Measurements from ENCODE around the gene GIT1.

The GIT1 gene, protein sequence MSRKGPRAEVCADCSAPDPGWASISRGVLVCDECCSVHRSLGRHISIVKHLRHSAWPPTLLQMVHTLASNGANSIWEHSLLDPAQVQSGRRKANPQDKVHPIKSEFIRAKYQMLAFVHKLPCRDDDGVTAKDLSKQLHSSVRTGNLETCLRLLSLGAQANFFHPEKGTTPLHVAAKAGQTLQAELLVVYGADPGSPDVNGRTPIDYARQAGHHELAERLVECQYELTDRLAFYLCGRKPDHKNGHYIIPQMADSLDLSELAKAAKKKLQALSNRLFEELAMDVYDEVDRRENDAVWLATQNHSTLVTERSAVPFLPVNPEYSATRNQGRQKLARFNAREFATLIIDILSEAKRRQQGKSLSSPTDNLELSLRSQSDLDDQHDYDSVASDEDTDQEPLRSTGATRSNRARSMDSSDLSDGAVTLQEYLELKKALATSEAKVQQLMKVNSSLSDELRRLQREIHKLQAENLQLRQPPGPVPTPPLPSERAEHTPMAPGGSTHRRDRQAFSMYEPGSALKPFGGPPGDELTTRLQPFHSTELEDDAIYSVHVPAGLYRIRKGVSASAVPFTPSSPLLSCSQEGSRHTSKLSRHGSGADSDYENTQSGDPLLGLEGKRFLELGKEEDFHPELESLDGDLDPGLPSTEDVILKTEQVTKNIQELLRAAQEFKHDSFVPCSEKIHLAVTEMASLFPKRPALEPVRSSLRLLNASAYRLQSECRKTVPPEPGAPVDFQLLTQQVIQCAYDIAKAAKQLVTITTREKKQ

DNA sequence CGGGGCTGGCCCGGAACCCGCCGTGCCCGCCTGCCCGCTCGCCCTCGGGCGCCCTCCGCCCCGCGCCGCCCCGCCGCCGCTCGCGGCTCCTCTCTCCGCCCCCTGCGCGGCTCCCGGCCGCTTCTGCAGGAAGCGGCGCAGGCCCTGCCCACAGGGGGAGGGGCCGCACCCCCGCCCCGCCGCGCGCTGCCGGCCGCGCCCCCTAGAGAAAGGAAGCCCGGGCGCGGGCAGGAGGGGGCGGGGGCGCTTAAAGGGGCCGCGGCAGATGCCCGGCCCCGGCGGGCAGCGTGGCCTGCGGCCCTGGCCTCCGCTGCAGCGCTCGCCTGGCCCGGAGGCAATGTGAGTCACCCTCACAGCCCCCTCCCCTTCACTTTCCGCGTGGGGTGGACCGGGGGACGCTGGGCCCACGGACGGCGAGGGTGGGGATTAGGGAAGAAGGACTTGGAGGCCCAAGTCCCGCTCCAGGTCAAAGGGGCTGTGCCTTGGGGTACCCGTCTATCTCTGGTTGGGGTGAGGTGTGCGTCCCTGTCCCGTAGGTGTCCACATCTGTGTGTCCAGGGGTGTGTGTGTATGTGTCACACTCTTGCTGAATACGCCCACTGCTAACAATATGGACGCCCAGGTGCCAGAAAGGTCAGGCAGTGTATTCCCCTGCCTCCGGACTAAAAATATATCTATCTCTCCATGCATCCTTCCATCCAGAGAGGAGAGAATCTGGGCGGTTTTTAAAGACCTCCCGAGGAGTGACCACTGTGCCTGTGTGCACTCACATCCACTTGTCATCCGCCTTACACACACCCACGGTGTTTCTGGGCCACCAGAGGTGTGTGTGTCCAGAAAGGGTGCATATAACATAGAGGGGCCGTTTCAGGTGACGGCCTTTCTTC is at the start of gene GIT1:
GIT1 (minus strand) TSS at position 125 of the 887 bp plus-strand sequence. CDS start 270 bp downstream, outside the sequence.
- DNase-seq, result peak; percentile 76

DNA sequence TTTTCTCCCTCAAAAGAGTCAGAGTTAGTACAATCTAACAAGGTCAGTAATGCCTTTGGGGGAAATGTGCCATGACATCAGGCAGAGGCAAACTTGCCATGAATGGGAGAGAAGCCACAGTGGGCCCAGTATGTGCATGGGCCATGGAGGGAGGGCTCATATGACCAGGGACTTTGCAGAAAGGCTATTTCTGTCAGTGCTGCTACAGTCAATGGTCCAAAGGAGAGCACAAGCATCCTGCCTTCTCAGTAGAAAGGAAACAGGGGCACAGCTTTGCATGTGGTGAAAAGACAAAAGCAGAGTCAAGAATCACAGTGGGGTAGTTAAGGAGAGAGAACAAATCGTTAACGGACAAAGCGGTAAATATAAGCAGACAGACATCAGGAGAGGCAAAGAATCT is 44.4 kb upstream of the GIT1 start:
- DNase-seq, result no peak

DNA sequence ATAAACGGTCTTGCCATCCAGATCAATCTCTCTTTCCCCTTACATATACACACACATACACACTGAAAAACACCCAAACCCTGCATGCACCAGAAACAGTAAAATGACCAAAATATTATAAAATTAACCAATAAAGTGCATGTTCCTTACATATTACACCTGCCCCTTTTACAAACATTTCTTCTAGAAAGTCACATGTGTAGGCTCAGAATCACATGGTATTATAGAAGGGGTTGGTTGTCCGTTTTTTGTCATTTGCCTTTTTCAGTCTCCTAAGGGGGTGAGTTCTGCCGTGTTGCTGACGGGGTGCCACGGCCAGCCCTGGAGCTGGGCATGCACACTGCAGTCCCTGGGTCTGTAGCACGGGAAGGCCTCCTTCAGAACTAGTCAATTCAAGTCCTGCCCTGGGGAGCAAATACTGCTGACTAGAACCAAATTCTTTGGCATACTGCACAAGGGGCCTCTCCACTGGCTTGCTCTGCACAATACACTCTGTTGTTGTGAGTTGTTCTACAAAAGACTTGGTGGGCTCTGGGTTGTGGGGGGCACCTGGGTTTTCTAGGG is 41.3 kb upstream of the GIT1 start:
- no peak for DNase-seq

DNA sequence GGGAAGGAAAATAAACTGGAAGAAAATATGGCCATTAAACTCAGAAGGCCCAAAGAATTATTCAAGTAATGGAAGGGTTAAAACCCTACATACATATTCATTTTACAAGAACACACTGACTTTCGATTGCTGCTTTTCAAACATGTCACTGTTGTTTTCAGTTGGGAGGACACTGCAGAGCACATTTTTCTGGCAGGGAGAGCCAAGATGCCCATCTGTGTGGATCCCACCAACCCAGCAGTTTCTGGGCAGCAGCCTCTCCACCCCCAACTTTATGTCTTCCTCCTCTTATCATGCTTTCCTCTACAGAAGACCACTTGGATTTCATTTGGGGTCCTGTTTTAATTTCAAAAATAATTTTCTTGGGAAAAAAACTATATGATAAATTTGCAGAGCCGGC is 40.4 kb upstream of the GIT1 start:
- DNase-seq, result no peak

DNA sequence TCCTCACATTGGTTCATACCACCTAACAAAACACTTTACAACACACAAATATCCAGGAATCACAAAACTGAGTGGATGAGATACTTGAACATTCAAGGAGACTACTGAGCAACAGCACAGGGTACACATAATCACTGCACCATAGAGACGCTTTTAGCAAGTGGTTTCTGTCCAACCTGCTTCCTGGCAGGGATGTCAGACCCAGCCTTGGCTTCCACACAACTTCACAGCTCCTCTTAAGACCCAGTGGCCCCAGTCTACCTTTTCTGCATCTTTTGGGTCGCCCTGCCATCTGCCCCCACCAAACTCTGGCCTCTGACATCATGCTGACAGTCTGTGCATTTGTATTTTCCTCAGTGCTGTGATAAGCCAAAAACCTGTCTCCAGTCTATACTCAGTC is 39.2 kb upstream of the GIT1 start:
- DNase-seq, result no peak

DNA sequence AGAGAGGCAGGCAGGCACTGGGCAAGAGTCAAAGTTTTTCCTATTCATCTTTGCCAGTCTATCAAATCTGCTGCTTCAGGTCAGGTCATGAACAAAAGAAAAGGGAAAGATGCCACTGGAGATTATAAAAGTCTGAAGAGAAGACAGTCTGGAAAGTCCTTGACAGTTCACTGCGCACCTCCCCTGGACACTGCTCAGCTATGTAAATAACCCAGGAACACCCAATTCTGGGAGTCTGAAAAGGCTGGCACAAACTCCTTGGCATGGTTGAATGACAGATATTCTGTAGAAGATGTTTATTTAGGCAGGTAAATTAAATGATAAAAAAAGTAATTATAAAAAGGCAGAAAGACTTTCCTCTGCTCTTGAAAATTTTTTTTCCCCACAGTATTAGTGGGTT is 38.5 kb upstream of the GIT1 start:
- no peak for DNase-seq

DNA sequence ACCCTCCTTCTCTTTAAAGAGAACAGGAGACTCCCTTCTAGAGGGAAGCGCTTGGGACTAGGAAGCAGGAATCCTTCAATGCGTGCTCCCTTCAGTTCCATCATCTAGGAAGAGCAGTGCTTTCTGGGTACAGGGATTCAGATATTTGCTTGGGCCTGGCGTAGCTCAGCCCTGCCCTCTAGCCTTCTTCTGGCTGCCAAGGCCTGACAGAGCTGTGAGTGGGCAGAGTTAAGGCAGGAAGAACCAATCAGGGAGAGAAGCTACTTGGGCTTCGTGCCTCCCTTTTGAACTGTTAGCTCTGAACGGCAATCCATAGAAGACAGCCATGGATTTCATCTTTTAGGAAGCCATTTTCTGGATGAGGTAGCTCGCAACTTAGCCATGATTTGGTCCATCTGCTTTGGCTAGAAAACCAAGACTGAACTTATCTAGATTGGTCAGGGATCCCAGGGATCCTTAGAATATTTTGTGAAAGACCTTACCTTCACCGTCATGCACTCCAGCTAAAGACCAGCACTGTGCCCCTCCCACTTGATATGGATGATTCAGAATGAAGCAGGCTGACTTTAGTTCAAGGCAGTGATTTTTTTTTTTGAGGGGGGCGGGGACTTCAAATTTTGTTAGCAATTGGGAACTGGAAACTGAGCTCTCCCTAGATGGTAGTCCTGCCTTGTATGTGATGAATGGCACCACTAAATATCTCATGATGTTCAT is 35.7 kb upstream of the GIT1 start:
- no peak for DNase-seq

DNA sequence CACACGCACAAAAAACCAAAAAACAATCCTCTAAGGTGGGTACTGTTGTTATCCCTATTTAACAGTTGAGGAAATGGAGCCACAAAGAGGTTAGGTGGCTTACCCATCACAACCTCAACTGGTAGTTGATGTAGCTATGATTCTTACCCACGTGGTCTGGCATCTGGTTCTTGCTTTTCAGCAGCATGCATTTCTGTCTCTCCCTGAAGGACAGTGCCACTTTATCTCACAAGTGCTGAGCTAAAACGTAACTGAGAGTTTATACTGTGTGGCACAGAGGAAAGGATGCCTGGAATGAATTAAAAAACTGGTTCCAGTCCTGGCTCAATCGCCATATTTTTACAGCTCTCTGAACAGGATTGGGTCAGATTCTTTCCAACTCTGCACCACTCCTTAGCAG is 35.1 kb upstream of the GIT1 start:
- no peak for DNase-seq

DNA sequence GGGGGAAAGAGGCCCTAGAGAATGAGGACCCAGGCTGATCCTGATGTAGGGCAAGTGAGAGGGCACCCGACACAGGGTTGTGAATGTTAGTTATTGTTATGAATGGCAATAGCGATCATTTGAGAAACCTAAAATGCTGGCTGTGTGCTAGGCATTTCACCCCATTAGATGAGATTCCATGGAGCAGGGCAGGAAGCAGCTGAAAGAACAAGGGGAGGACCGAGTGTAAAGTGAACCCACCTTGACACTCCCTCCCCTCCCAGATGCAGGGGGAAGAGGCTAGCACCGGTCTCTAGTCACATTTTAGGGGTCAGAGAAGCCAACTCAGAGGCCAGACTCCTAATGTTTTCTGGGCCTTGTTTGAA is 33.8 kb upstream of the GIT1 start:
- DNase-seq, result no peak

DNA sequence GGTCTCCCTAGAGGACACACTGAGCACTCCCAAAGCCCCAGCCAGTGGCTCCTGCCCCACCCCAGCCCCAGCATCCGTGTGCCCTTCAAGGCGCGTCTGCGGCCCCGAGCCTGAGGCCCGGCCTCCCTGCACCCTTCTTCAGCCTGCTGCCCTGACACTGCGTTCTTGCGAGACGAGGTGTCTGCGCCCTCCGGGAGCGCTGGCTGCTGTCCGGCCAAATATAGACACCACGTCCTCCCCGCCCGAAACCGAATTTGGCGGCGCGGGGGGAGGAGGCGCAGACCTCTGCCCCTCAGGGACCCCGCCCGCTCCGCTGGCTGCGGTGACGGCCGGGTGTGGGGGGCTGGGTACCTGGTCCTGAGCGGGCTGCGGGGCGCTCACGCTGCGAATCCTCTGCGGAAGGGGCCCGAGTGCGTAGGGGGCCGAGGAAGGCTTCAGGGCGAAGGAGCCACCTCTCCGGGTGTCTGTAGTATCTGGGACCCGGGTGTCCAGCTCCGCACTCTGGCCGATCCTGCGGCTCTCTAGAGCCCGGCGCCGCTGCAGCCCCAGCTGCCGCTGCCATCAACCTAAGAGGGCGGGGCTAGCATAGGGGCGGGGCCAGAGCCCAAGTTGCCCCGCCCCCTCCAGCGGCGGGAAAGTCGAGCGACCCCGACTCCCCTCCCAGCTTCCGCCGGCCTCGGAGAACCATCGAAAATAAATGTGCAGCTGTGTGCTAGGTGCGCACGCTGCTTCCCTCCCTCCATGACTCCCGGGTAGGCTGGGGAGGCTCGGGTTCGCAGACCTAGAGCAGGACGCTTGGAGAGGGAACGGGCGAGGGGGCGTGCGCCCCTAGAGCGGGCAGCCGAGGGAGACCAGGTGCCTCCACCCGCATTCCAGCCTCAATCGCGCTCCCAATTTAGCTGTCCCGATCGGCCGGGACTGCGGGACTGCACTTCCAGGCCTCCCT is 33.2 kb upstream of the GIT1 start, which contains the start of gene CORO6:
CORO6 (minus strand) TSS at position 576 of the 946 bp plus-strand sequence. CDS start 1,491 bp downstream, outside the sequence.
- peak; percentile 64 for DNase-seq

DNA sequence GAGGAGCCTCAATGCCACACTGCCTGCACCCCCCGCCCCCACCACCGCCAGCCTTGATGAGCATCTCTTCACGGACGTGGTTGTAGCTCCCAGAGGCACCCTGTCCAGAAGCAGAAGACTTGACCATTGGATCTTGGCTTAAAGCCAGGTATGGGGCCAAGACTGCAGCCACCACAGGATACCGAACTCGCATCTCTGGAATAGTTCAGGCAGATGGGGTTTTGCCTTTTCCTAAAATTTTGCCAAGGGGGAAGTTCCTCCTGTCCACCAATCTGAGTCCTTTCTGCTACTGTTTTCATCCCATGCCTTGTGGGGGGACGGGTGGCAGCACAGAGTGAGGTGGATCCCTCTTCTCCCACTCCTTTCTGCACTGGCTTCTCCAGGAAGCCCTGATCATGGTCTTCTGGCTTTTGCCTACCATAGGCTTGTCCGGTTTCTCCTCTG is 32.3 kb upstream of the GIT1 start:
- no peak for DNase-seq

DNA sequence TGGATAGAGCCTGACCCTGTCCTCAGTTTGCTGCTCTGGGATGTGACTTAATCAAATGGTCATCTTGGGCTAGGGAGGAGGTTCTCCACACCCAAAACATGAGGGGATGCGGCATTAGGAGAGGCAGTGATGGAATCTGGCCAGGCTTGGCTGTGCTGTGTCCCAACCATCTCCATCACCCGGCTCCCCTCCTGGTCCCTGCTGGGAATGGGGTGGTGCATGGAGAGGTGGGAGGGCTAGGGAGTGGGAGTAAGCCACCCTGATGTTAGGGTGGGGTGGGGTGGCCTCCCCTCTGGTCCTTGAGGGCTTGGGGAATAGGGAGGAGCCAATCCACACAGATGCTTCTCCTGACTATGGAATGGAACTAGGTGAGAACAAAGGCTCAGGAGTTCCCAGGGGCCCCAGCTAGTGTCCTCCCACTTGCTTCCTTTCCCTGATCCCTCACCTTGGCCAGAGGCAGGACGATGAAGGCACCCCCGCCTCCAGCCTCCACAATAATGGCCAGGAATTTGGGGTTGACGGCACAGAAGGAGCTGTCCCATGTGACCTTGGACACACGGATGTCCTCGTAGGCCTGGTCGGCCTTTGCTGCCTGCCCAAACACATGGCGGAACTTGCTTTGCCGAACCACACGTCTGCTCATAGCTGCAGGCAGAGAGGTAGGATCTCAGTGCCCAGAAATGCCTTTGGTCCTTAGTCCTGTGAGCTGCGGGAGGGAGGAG is 31.5 kb upstream of the GIT1 start:
- no peak for DNase-seq

DNA sequence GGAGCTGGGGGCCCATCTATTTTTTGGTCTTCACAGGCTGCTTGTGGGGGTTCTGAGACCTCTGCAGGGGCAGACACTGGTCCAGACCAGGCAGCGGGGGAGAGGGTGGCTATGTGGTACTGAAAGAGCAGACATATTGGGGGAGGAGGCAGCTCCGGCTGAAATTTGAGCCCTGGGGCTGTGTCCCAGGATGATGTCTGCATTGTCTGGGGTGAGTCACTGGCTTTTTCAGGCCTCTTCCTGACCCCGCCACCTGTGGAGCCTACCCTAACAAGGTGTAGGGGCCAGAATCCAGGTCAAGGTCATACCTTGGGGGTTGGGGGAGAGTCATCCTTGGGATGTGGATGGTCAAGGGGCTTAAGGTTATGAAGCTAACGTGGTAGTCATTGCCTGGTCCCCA is 30.8 kb upstream of the GIT1 start:
- no peak for DNase-seq

DNA sequence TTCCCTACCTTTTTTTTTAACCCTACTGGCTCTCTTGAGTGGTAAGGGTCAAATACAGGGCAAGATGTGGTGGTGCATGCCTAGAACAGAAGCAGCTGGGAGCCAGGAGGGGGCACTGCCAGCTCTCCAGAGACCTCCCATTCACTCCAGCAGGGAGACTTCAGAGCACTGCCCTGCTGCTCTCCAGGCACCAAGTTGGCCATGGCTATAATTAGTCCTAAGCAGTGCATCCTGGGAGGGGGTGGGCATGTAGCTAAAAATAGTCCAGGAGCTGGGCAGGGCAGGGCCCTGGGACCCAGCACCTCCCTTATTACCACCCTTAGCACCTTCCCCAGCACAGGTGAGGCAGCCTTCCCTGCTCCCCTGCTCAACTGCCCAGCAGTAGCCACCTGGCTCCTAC is 29.8 kb upstream of the GIT1 start:
- DNase-seq, result no peak

DNA sequence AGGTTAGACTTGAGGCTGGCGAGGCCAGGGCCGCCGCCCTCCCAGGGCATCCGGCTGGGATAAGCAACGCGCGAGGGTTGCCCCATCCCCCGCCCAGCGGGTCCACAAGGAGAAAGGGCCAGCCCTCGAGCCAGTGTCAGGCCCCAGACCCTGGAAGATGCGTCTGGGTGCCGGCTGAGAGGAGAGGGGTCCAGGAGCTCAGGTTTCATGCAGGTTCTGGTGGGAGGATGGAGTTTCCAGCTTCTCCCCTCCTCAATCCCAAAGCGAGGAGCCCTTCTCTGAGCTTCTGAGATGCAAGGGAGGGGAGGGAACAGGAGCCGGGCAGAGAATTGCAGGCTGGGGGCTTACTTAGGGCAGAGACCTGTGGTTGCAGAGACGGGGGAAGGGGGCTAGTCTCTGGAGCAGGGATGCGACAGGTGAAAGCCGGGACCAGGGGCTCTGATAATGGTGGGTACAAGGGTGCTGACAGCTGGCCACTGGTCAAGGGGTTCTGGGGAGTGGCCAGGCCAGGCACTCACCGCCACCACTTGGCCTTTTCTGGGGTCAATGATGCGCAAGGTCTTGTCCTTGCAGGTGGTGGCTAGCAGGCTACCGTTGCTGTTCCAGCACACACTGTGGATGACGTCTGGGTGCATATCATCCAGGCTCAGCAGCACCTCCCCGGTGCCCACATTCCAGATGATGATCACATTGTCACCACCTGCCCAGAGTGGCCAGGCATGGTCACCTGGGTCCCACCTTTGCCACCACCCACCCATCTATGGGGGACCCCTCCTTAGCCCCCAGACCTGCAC is 29.0 kb upstream of the GIT1 start:
- no peak for DNase-seq

DNA sequence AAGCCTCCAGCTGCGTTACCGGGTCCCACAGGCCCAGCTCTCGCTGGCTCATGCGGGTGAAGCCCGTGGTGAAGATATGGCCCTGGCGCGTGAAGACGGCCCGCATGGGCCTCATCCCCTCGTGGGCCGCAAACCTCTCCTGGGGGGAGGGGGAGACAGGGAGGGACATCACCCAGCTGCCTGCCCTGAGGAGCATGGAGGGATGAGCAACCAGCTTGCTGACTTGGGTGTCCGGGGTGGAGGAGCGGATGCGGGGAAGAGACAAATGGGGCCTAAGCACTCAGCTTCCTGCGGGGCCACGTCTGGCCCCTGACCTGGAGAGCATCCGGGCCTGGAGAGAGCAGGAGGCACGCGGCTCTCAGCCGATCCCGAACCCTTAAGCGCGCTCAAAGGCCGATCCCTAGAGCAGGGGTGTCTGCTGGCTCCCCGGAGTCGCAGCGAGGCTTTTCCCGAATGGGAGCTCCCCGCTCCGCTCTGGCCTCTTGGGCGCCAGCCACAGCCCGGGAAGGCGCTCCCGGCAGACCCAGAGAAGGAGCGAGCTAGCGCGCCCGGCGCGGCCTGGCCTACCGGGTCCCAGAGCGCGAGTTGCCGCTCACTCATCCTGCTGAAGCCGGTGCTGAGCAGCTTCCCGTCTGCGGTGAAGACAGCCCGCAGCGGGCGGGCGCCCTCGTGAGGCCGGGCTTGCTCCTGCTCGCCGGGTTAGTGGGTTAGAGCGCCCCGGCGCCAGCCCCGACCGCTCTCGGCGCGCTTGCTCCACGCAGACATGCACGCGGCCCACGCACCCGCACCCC is 28.2 kb upstream of the GIT1 start:
- peak; percentile 89 for DNase-seq

DNA sequence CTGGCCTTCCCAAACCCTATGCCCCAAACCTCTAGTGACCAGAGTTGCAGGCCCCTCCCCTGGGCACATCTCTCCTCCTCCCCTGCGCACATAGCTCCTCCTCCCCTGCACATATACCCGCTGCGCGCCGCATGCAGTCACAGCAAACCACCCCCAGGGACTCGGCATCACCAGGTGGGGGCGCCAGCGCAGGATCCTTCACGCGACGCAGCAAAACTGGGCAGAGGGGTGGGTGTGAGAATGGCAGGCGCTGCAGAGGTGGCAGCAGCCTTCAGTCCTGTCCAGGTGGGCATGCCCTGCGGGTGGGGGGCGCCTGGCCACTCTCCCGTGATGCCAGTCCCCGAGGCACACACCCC is 27.7 kb upstream of the GIT1 start:
- DNase-seq, result peak; percentile 92

DNA sequence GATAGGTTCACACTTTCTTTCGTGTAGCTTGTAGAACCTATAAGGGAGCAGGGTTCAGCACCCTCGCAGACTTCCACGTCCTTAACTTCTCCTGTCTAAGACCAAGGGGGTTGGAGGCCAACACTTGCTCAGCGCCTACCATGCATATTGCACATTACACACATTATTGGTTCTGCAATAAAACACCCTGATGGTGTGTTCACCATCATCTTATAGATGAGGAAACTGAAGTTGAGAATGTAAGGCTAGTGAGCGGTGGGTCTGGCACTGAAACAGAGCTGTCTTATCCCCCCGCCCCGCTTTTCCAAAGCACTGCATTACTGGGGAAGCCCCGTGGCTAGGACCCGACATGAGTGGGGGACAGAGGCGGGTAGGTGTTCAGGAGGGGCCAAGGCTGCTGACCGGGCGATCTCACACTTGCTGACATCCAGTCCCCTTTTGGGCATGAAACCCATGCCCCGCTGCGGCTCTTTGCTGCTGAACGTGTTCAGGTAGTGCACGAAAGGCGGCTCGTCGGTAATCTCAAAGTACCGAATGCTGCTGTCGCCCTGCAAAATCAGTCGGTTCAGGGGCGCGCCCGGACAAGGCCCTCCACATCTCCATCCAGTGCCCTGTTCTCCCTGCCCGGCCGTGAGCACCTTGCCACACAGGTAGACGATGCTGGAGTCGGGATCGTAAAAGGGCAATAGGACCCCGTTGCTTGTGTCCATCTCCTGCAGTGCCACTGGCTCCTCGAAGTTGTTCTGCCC is 27.0 kb upstream of the GIT1 start:
- no peak for DNase-seq

Measured in activated CD4-positive, alpha-beta T cell treated with anti-CD3 and anti-CD28 coated beads, Interleukin-2, amount 50 U/mL, for 1 hour (primary cell).